Keratinocyte (primary cell): ENCODE measurements around the gene PRKCE. TPM values are rescaled to one million over a fixed set of nuclear protein-coding genes. Genes with fewer than 3 reads are reported as not detected.
A peak's percentile ranks its signal among the peaks of the same experiment; 100 is the strongest.

Experiments used
- DNase-seq: peaks from one replicate; pipeline ENCODE4 v3.0.0-alpha.2; 2011; ENCODE audit warnings: low read depth, missing footprints, low spot score
- FAIRE-seq: peaks from 2 replicates; lab custom pipeline; 2011; peaks lifted over from hg19 to GRCh38; lab: Jason Lieb, UNC
- H2AFZ ChIP-seq: 2 replicates; pipeline ENCODE4 v1.6.0; 2012; ENCODE audit warnings: low read length, control low read depth, inconsistent platforms; ENCODE audit not compliant: control insufficient read depth
- H3K27ac ChIP-seq: 2 replicates; pipeline ENCODE4 v1.5.1; 2011; ENCODE audit warnings: low read length; ENCODE audit not compliant: control insufficient read depth, insufficient read depth
- H3K27me3 ChIP-seq: 3 replicates; pipeline ENCODE4 v1.6.0; 2011; ENCODE audit warnings: low read length; ENCODE audit not compliant: control insufficient read depth, insufficient read depth; ENCODE audit errors: extremely low read depth
- H3K36me3 ChIP-seq, 2 experiments: 2 replicates in 1 of 2; 3 replicates in 1 of 2; pipeline ENCODE4 v1.5.1; 2011; ENCODE audit warnings: low read length in 2 of 2, mild to moderate bottlenecking in 1 of 2; ENCODE audit not compliant: control insufficient read depth in 2 of 2, insufficient read depth in 2 of 2; ENCODE audit errors: extremely low read depth in 1 of 2
- H3K4me1 ChIP-seq: 3 replicates; pipeline ENCODE4 v1.5.1; 2011; ENCODE audit warnings: low read length; ENCODE audit not compliant: control insufficient read depth, insufficient read depth; ENCODE audit errors: extremely low read depth
- H3K4me2 ChIP-seq: 3 replicates; pipeline ENCODE4 v1.6.0; 2011; ENCODE audit warnings: low read depth, low read length; ENCODE audit not compliant: control insufficient read depth, insufficient read depth; ENCODE audit errors: extremely low read depth
- H3K4me3 ChIP-seq, 3 experiments: fragments of 200-600 bp in 1 of 3; sonication (generic) in 1 of 3; 2 replicates in 2 of 3; 3 replicates in 1 of 3; pipeline ENCODE4 v1.5.1; 2011 to 2016; ENCODE audit warnings: low read length in 3 of 3, mild to moderate bottlenecking in 3 of 3, control low read depth in 2 of 3, inconsistent platforms in 1 of 3, low read depth in 1 of 3, mixed read lengths in 1 of 3, mixed run types in 1 of 3, moderate library complexity in 1 of 3; ENCODE audit not compliant: control insufficient read depth in 2 of 3, insufficient read depth in 2 of 3; ENCODE audit errors: extremely low read depth in 1 of 3
- H3K79me2 ChIP-seq: 2 replicates; pipeline ENCODE4 v1.6.0; 2012; ENCODE audit warnings: low read length; ENCODE audit not compliant: control insufficient read depth, insufficient read depth
- H3K9ac ChIP-seq: 3 replicates; pipeline ENCODE4 v1.6.0; 2011; ENCODE audit warnings: low read length; ENCODE audit not compliant: control insufficient read depth, insufficient read depth; ENCODE audit errors: extremely low read depth
- H3K9me1 ChIP-seq: 3 replicates; pipeline ENCODE4 v1.6.0; 2011; ENCODE audit warnings: low read length; ENCODE audit not compliant: control insufficient read depth, insufficient read depth; ENCODE audit errors: extremely low read depth
- H3K9me3 ChIP-seq: 2 replicates; pipeline ENCODE4 v1.5.1; 2012; ENCODE audit warnings: low read depth, low read length; ENCODE audit not compliant: control insufficient read depth
- H4K20me1 ChIP-seq: 3 replicates; pipeline ENCODE4 v1.6.0; 2011; ENCODE audit warnings: low read length; ENCODE audit not compliant: control insufficient read depth, insufficient read depth; ENCODE audit errors: extremely low read depth
- CTCF ChIP-seq, 3 experiments: IDR thresholded peaks in 1 of 3; conservative IDR thresholded peaks in 1 of 3; optimal IDR thresholded peaks in 1 of 3; 2 replicates in 2 of 3; 3 replicates in 1 of 3; pipeline versions ENCODE3 to v1.5.1; 2011; ENCODE audit warnings: low read length in 3 of 3, mild to moderate bottlenecking in 3 of 3, moderate library complexity in 2 of 3, control low read depth in 1 of 3, inconsistent platforms in 1 of 3; ENCODE audit not compliant: insufficient read depth in 2 of 3; ENCODE audit errors: extremely low read depth in 1 of 3
- EZH2 ChIP-seq: IDR thresholded peaks from one replicate; pipeline ENCODE4 v1.6.1; 2012; ENCODE audit warnings: inconsistent platforms, mild to moderate bottlenecking, low read length, moderate library complexity
- dilution Hi-C: fragments of 300-500 bp; cut with MboI; formaldehyde crosslinking; loops from one replicate; pipeline ENCODE4 v1.7.0; 2020; ENCODE audit warnings: low sequenced_read_pairs; ENCODE audit not compliant: extremely low pct_ligation_motif_present
- polyA plus RNA-seq, 5 experiments: library from polyadenylated mRNA; depleted of rRNA in 3 of 5; stranded (reverse) in 3 of 5; stranded (forward) in 1 of 5; unstranded in 1 of 5; fragments of >200 nt; gene quantifications; 1 replicate in 1 of 5; 2 replicates in 3 of 5; 3 replicates in 1 of 5; pipeline versions ENCODE4 v1.2.1 to v1.2.3, GENCODE V29; 2011 to 2012; ENCODE audit warnings: missing spikeins in 2 of 5, low read depth in 1 of 5, low replicate concordance in 1 of 5

The PRKCE gene
- polyA plus RNA-seq, 1 donor (not counting 4 experiments of a cell fraction or from before 2014, with no cell fraction given), result 2.0 TPM

GRCh38 chr2:45964906-45965305, 313.4 kb downstream of the PRKCE start:
- H3K36me3 ChIP-seq, result no peaks in the 10 kb centered on the region
- H3K27ac ChIP-seq, result no peak overlapping the region
- TF ChIP-seq CTCF (optimal IDR thresholded peaks at IDR 0.05 in 1 of 3, IDR thresholded peaks at IDR 0.05 in 1 of 3, conservative IDR thresholded peaks at IDR 0.05 in 1 of 3; ENCODE audit: extremely low read depth in 1 of 3, insufficient read depth in 2 of 3, low read length in 3 of 3) (no peak), EZH2 (no peak)

GRCh38 chr2:45965871-45966498, 314.5 kb downstream of the PRKCE start:
- H3K27me3 ChIP-seq, result no peaks in the 10 kb centered on the region
- no peaks in the 10 kb centered on the region for H3K36me3 ChIP-seq
- no peaks in the 10 kb centered on the region for H3K9me3 ChIP-seq
- H3K27ac ChIP-seq, result no peak overlapping the region
- H3K9me1 ChIP-seq, result no peaks in the 10 kb centered on the region
- no peak overlapping the region for H3K9ac ChIP-seq
- H2AFZ ChIP-seq, result no peak overlapping the region
- peaks cover 35% of the 10 kb centered on the region for H3K4me1 ChIP-seq
- H3K4me3 ChIP-seq, result no peak overlapping the region
- no peak for FAIRE-seq
- TF ChIP-seq EZH2 (no peak), CTCF (optimal IDR thresholded peaks at IDR 0.05 in 1 of 3, IDR thresholded peaks at IDR 0.05 in 1 of 3, conservative IDR thresholded peaks at IDR 0.05 in 1 of 3; ENCODE audit: extremely low read depth in 1 of 3, insufficient read depth in 2 of 3, low read length in 3 of 3) (no peak)
- dilution Hi-C loops, result no loop called here
- H3K4me2 ChIP-seq, result no peak overlapping the region
- no peak for DNase-seq
- no peaks in the 10 kb centered on the region for H3K79me2 ChIP-seq
- no peaks in the 10 kb centered on the region for H4K20me1 ChIP-seq

More at GRCh38 chr2:45964906-45965305, 313.4 kb downstream of the PRKCE start:
- Histone ChIP-seq H3K9me3 (no peaks in the 10 kb centered on the region), H3K4me2 (peak overlapping the region; percentile 53), H3K79me2 (no peaks in the 10 kb centered on the region), H2AFZ (no peak overlapping the region), H4K20me1 (no peaks in the 10 kb centered on the region), H3K9me1 (no peaks in the 10 kb centered on the region), H3K4me1 (peaks cover 35% of the 10 kb centered on the region), H3K4me3 (no peak overlapping the region), H3K9ac (no peak overlapping the region), H3K27me3 (no peaks in the 10 kb centered on the region)
- DNase-seq, result no peak
- dilution Hi-C loops, result no loop called here
- peak; percentile 41 for FAIRE-seq
